ENCODE measurements around the gene CORO2A. TPM values are rescaled to one million over a fixed set of nuclear protein-coding genes. Genes with fewer than 3 reads are reported as not detected.

The CORO2A gene
- total and polyA plus RNA-seq, 2 of the 8 experiments (the other 6 are each of a cell fraction or from before 2014, with no cell fraction given), result 13.7 to 27.9 TPM

DNA sequence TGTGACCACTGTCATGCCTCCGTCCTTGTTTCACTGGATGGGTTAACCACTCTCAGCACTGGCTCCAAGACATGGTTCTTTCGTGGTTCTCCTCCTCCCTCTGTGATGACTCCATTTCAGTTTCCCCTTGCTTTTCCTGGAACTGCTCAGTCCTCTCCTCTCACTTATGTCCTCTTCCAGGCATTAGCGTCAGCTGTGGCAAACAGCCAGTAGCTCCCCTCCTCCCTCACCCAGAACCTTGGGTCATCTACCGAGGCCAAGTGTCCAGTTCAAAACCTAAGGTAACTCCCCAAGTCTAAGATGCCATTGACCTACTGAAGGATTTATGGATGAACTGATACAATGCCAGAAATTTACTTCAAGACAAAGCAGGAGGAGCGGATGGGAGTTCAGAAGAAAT is 9.8 kb upstream of the CORO2A start:
- H2BK15ac ChIP-seq (ENCODE audit: low read length), result no peak overlapping the region
- TF ChIP-seq, protein P1, sequence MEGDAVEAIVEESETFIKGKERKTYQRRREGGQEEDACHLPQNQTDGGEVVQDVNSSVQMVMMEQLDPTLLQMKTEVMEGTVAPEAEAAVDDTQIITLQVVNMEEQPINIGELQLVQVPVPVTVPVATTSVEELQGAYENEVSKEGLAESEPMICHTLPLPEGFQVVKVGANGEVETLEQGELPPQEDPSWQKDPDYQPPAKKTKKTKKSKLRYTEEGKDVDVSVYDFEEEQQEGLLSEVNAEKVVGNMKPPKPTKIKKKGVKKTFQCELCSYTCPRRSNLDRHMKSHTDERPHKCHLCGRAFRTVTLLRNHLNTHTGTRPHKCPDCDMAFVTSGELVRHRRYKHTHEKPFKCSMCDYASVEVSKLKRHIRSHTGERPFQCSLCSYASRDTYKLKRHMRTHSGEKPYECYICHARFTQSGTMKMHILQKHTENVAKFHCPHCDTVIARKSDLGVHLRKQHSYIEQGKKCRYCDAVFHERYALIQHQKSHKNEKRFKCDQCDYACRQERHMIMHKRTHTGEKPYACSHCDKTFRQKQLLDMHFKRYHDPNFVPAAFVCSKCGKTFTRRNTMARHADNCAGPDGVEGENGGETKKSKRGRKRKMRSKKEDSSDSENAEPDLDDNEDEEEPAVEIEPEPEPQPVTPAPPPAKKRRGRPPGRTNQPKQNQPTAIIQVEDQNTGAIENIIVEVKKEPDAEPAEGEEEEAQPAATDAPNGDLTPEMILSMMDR (IDR thresholded peaks at IDR 0.05; ENCODE audit: control extremely low read depth in 1 of 3, insufficient read depth in 1 of 3, low read depth in 1 of 3, low read length in 3 of 3), result no peak
- no peak for TF ChIP-seq BACH1 (IDR thresholded peaks at IDR 0.05; ENCODE audit: low read length)
- TF ChIP-seq SP4 (IDR thresholded peaks at IDR 0.05; ENCODE audit: low read length), result no peak
- TF ChIP-seq, protein P2, sequence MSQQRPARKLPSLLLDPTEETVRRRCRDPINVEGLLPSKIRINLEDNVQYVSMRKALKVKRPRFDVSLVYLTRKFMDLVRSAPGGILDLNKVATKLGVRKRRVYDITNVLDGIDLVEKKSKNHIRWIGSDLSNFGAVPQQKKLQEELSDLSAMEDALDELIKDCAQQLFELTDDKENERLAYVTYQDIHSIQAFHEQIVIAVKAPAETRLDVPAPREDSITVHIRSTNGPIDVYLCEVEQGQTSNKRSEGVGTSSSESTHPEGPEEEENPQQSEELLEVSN (IDR thresholded peaks at IDR 0.05), result no peak
- TF ChIP-seq TEAD4 (IDR thresholded peaks at IDR 0.05; ENCODE audit: low read depth, low read length), result no peak
- TF ChIP-seq, protein P3, sequence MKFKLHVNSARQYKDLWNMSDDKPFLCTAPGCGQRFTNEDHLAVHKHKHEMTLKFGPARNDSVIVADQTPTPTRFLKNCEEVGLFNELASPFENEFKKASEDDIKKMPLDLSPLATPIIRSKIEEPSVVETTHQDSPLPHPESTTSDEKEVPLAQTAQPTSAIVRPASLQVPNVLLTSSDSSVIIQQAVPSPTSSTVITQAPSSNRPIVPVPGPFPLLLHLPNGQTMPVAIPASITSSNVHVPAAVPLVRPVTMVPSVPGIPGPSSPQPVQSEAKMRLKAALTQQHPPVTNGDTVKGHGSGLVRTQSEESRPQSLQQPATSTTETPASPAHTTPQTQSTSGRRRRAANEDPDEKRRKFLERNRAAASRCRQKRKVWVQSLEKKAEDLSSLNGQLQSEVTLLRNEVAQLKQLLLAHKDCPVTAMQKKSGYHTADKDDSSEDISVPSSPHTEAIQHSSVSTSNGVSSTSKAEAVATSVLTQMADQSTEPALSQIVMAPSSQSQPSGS (IDR thresholded peaks at IDR 0.05; ENCODE audit: low read length), result no peak

More for the DNA sequence above, 9.8 kb upstream of the CORO2A start:
- Histone ChIP-seq H3K27ac (ENCODE audit: low read depth, low read length) (no peak overlapping the region), H2BK5ac (ENCODE audit: low read depth, low read length) (no peak overlapping the region), H3K79me2 (ENCODE audit: control insufficient read depth in 1 of 2, insufficient read depth in 2 of 2, low read length in 2 of 2) (no peaks in the 10 kb centered on the region), H3K18ac (ENCODE audit: extremely low read depth, low read length) (no peak overlapping the region), H2AFZ (ENCODE audit: low read length) (no peak overlapping the region), H3K23ac (ENCODE audit: insufficient read length) (no peak overlapping the region), H3K9ac (replicated peaks in 1 of 4; ENCODE audit: extremely low read depth in 1 of 4, low read depth in 3 of 4, low read length in 3 of 4) (no peak overlapping the region), H3K23me2 (ENCODE audit: low read depth, low read length) (no peaks in the 10 kb centered on the region), H4K8ac (ENCODE audit: extremely low read depth, insufficient read depth, low read length) (no peak overlapping the region), H4K20me1 (replicated peaks in 1 of 2; ENCODE audit: control insufficient read depth in 1 of 2, insufficient read depth in 2 of 2, low read length in 2 of 2) (no peaks in the 10 kb centered on the region), H3K4ac (replicated peaks; ENCODE audit: insufficient read length, low read depth, low read length) (no peak overlapping the region), H2BK120ac (replicated peaks; ENCODE audit: low read depth, low read length) (no peak overlapping the region), H4K91ac (replicated peaks; ENCODE audit: insufficient read length, low read length) (no peak overlapping the region), H3K4me2 (ENCODE audit: insufficient read depth in 1 of 2, low read depth in 2 of 2, low read length in 2 of 2) (no peak overlapping the region), H3K56ac (replicated peaks; ENCODE audit: insufficient read length, low read depth, low read length) (no peak overlapping the region), H3K4me3 (ENCODE audit: extremely low read depth in 1 of 4, insufficient read depth in 2 of 4, low read depth in 3 of 4, low read length in 4 of 4) (no peak overlapping the region), H2BK20ac (ENCODE audit: low read length) (0 out of 2 replicates have a peak overlapping the region, but pooled peaks have one; percentile 8), H3K14ac (ENCODE audit: insufficient read length) (no peak overlapping the region), H3K27me3 (replicated peaks in 1 of 4; ENCODE audit: control insufficient read depth in 3 of 4, extremely low read depth in 1 of 4, insufficient read depth in 3 of 4, low read length in 3 of 4) (no peaks in the 10 kb centered on the region), H3K4me1 (replicated peaks in 1 of 4; ENCODE audit: control insufficient read depth in 3 of 4, insufficient read depth in 4 of 4, low read length in 3 of 4) (peaks cover 0 to 10% (median 6%) of the 10 kb centered on the region in 4 experiments; a peak in 6 of 7 replicates), H3K9me3 (ENCODE audit: insufficient read depth in 2 of 2, low read depth in 1 of 2, low read length in 1 of 2) (no peaks in the 10 kb centered on the region), H3K79me1 (ENCODE audit: low read depth, low read length) (no peaks in the 10 kb centered on the region), H2AK5ac (ENCODE audit: low read depth, low read length) (no peak overlapping the region), H3K36me3 (ENCODE audit: control insufficient read depth in 2 of 4, insufficient read depth in 4 of 4, low read length in 3 of 4) (no peaks in the 10 kb centered on the region), H2BK12ac (ENCODE audit: low read depth, low read length) (no peak overlapping the region), H4K5ac (ENCODE audit: insufficient read length, low read depth, low read length) (no peak overlapping the region)
- WGBS, 2 experiments (ENCODE audit: extremely low coverage in 1 of 2, insufficient coverage in 1 of 2, insufficient read length in 1 of 2, insufficient replicate concordance in 2 of 2, low coverage in 1 of 2, low lambda C conversion rate in 2 of 2, missing lambda C conversion rate in 1 of 2), result 88% methylated on average over 5 of the region's 5 CpGs; no CpG with 5 or more reads in 1 of the 2 experiments
- CTCF ChIA-PET (ENCODE audit: partially characterized antibody), result interaction anchor here (0.5 to 8.3 kb wide), 6 partner anchors 14 to 1935 kb away, joined by 3 to 62 read pairs (median 4); partner anchors contain the start of gene TBC1D2
- no peak for DNase-seq (ENCODE audit: low read depth in 1 of 2, low spot score in 2 of 2)
- POLR2A ChIA-PET (ENCODE audit: partially characterized antibody), result no interaction called here
- FAIRE-seq, result no peak
